Body of pancreas (tissue), 4 donors: ENCODE data around the gene OLIG2.

Source experiments
- POLR2A ChIP-seq, 3 donors: fragments of 450-650 bp; IDR thresholded peaks; one replicate each; pipeline ENCODE4 v1.6.1; 2016; ENCODE audit warnings: antibody characterized with exemption in 3 of 3, mild to moderate bottlenecking in 2 of 3
- TF ChIP-seq, protein P1 (sequence below), 7 experiments: fragments of 450-650 bp in 4 of 7; fragments of 200-600 bp in 3 of 7; sonication (generic) in 3 of 7; IDR thresholded peaks; one replicate each; pipeline ENCODE4 v1.5.1; 2016 to 2019; ENCODE audit warnings: antibody characterized with exemption in 7 of 7

DNA sequence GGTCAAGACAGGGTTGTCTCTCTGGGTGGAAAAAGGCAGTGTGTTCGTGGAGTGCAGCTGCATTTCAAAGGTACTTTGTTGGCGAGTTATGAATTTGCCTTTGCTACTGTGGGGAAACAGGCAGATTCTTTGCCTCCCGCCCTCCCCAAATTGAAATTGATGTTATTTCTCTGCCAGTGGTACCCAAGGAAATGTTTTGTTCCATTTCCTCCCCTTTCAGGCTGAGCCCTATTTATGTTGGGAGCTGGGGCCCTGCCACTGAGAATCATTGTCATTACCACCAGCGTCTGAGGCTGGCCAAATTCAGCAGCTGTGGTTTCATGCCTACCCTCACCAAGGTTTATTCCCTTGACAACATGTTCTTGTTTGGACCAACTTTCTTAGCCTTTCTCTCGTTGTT is 48.5 kb upstream of the OLIG2 start:
- no peak for TF ChIP-seq POLR2A (IDR thresholded peaks at IDR 0.05)
- TF ChIP-seq, protein P1, sequence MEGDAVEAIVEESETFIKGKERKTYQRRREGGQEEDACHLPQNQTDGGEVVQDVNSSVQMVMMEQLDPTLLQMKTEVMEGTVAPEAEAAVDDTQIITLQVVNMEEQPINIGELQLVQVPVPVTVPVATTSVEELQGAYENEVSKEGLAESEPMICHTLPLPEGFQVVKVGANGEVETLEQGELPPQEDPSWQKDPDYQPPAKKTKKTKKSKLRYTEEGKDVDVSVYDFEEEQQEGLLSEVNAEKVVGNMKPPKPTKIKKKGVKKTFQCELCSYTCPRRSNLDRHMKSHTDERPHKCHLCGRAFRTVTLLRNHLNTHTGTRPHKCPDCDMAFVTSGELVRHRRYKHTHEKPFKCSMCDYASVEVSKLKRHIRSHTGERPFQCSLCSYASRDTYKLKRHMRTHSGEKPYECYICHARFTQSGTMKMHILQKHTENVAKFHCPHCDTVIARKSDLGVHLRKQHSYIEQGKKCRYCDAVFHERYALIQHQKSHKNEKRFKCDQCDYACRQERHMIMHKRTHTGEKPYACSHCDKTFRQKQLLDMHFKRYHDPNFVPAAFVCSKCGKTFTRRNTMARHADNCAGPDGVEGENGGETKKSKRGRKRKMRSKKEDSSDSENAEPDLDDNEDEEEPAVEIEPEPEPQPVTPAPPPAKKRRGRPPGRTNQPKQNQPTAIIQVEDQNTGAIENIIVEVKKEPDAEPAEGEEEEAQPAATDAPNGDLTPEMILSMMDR (IDR thresholded peaks at IDR 0.05) = no peak
